OCI-LY3 (cell line): ENCODE data around the gene AGAP1.

Source experiments
- CTCF ChIP-seq: fragments of 200-600, 300-600 bp; sonication (generic); IDR thresholded peaks from 2 replicates; pipeline ENCODE4 v1.5.1; 2014; ENCODE audit warnings: antibody characterized with exemption, low read length, low read depth
- EZH2phosphoT487 ChIP-seq: fragments of 200-600 bp; shearing (Covaris generic); IDR thresholded peaks from 2 replicates; pipeline ENCODE4 v1.6.1; 2018; ENCODE audit warnings: antibody characterized with exemption, mixed run types, low read depth

GRCh38 chr2:236056141-236056540 lies 562.3 kb downstream of the AGAP1 start:
- TF ChIP-seq CTCF, result no peak
- TF ChIP-seq EZH2phosphoT487, result no peak
